ENCODE results near the gene LYSMD2. TPM values are rescaled to one million over a fixed set of nuclear protein-coding genes. Genes with fewer than 3 reads are reported as not detected.

Gene LYSMD2
- total and polyA plus RNA-seq, 2 of the 8 experiments (the other 6 are each of a cell fraction or from before 2014, with no cell fraction given): 2.2 to 2.7 TPM

DNA sequence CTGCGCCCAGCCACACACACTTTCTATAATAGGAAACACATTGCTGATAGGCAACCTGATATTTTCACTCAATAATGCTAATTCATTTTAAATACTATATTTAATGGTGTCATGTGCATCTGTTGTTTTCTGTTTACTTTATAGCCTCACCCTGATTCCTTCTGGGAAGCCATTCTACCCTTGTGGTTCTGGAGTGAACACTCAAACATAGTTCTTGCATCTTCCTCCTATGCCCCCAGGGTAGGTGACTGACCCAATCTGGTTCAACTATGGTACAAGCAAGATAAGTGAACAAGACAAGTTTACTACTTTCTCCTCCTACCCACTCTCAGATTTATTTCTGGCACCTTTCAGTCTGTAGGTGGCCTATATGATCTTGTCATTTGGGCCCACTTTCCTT, 60.4 kb downstream of the LYSMD2 start:
- H3K27ac ChIP-seq (ENCODE audit: low read depth, low read length): no peak overlapping the region
- H3K23me2 ChIP-seq (ENCODE audit: low read depth, low read length): peaks cover 3% of the 10 kb centered on the region
- DNase-seq (ENCODE audit: low read depth in 1 of 2, low spot score in 2 of 2) (no peak), FAIRE-seq (no peak)
- no peak overlapping the region for H2BK15ac ChIP-seq (ENCODE audit: low read length)
- ChIA-PET CTCF (ENCODE audit: partially characterized antibody) (interaction anchor here (0.5 kb wide), 1 partner anchor 1542 kb away, joined by 3 read pairs; no protein-coding TSS in a partner anchor), POLR2A (ENCODE audit: partially characterized antibody) (interaction anchor here (0.6 kb wide), 1 partner anchor 1021 kb away, joined by 3 read pairs; no protein-coding TSS in a partner anchor)
- no peak overlapping the region for H3K23ac ChIP-seq (ENCODE audit: insufficient read length)
- WGBS, 2 experiments (ENCODE audit: extremely low coverage in 1 of 2, insufficient coverage in 1 of 2, insufficient read length in 1 of 2, insufficient replicate concordance in 2 of 2, low coverage in 1 of 2, low lambda C conversion rate in 2 of 2, missing lambda C conversion rate in 1 of 2): 87% methylated on average over 1 of the region's 1 CpG; no CpG with 5 or more reads in 1 of the 2 experiments
- no peaks in the 10 kb centered on the region for H3K36me3 ChIP-seq (ENCODE audit: control insufficient read depth in 2 of 4, insufficient read depth in 4 of 4, low read length in 3 of 4)
- H3K4me2 ChIP-seq (ENCODE audit: insufficient read depth in 1 of 2, low read depth in 2 of 2, low read length in 2 of 2): no peak overlapping the region
- H3K79me1 ChIP-seq (ENCODE audit: low read depth, low read length): no peaks in the 10 kb centered on the region
- H2AFZ ChIP-seq (ENCODE audit: low read length): no peak overlapping the region
- peaks cover 0 to under 1% (median 0%) of the 10 kb centered on the region in 4 experiments; a peak in 1 of 7 replicates for H3K4me1 ChIP-seq (replicated peaks in 1 of 4; ENCODE audit: control insufficient read depth in 3 of 4, insufficient read depth in 4 of 4, low read length in 3 of 4)
- H3K14ac ChIP-seq (ENCODE audit: insufficient read length): no peak overlapping the region
- H4K91ac ChIP-seq (replicated peaks; ENCODE audit: insufficient read length, low read length): no peak overlapping the region
- H3K18ac ChIP-seq (ENCODE audit: extremely low read depth, low read length): no peak overlapping the region
- H2BK12ac ChIP-seq (ENCODE audit: low read depth, low read length): no peak overlapping the region
- H4K20me1 ChIP-seq (replicated peaks in 1 of 2; ENCODE audit: control insufficient read depth in 1 of 2, insufficient read depth in 2 of 2, low read length in 2 of 2): no peaks in the 10 kb centered on the region
- no peak overlapping the region for H2BK120ac ChIP-seq (replicated peaks; ENCODE audit: low read depth, low read length)
- no peak overlapping the region for H4K5ac ChIP-seq (ENCODE audit: insufficient read length, low read depth, low read length)
- no peak overlapping the region for H3K9ac ChIP-seq (replicated peaks in 1 of 4; ENCODE audit: extremely low read depth in 1 of 4, low read depth in 3 of 4, low read length in 3 of 4)
- no peak overlapping the region for H2AK5ac ChIP-seq (ENCODE audit: low read depth, low read length)
- peaks cover 0 to under 1% of the 10 kb centered on the region in 2 experiments; a peak in 1 of 4 replicates for H3K79me2 ChIP-seq (ENCODE audit: control insufficient read depth in 1 of 2, insufficient read depth in 2 of 2, low read length in 2 of 2)
- H3K27me3 ChIP-seq (replicated peaks in 1 of 4; ENCODE audit: control insufficient read depth in 3 of 4, extremely low read depth in 1 of 4, insufficient read depth in 3 of 4, low read length in 3 of 4): no peaks in the 10 kb centered on the region
- H2BK5ac ChIP-seq (ENCODE audit: low read depth, low read length): no peak overlapping the region
- H3K56ac ChIP-seq (replicated peaks; ENCODE audit: insufficient read length, low read depth, low read length): no peak overlapping the region
- no peak overlapping the region for H3K4me3 ChIP-seq (ENCODE audit: extremely low read depth in 1 of 4, insufficient read depth in 2 of 4, low read depth in 3 of 4, low read length in 4 of 4)
- H4K8ac ChIP-seq (ENCODE audit: extremely low read depth, insufficient read depth, low read length): no peak overlapping the region
- H3K4ac ChIP-seq (replicated peaks; ENCODE audit: insufficient read length, low read depth, low read length): no peak overlapping the region
- H3K9me3 ChIP-seq (ENCODE audit: insufficient read depth in 2 of 2, low read depth in 1 of 2, low read length in 1 of 2): no peaks in the 10 kb centered on the region
- H2BK20ac ChIP-seq (ENCODE audit: low read length): no peak overlapping the region
- no peak for TF ChIP-seq SIN3A (conservative IDR thresholded peaks at IDR 0.05 in 1 of 2, IDR thresholded peaks at IDR 0.05 in 1 of 2; ENCODE audit: low read depth in 1 of 2, low read length in 2 of 2)

Measured in H1 (cell line).